Stimulated activated CD8-positive, alpha-beta memory T cell treated with anti-CD3 and anti-CD28 coated beads, Interleukin-4, amount 100 ng/mL, for 1 hour (primary cell): ENCODE results near the gene SNAP29.
"Not testable (repeated sequence)": the region's sequence is repeated elsewhere in the genome, so short reads cannot be mapped to it uniquely, and the experiment has no call there.

Experiments used
- DNase-seq, 2 donors: peaks; one replicate each; pipeline ENCODE4 v3.0.0-alpha.2; 2020; ENCODE audit warnings: low read depth in 2 of 2, low spot score in 1 of 2

Gene SNAP29

DNA sequence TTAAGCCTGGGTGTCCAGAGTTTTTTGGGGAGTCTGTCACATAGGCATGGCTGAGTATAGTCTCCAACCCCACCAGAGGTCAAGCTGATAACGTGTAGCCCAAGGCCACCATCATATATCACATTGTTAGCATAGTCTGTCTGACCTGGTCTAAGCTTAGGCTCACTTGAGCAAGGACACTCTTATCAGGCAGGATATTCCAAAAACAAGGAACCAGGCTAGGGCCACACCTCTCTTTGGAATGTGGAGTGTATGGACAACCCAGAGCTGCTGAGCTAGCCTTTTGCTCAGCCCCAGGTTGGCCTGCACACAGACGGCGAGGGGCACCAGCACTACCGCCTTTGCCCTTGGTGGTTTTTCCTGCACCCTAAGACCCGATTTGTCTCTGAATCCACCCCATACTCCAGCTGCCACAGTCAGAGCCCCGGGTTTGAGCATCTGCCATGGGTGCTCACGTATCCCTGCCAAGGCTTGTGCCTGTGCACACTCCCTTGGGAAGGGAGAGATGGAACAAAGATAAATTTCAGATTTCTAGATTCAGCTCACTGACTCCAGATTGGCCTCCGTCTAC is 7.2 kb downstream of the SNAP29 start:
- DNase-seq: no peak

DNA sequence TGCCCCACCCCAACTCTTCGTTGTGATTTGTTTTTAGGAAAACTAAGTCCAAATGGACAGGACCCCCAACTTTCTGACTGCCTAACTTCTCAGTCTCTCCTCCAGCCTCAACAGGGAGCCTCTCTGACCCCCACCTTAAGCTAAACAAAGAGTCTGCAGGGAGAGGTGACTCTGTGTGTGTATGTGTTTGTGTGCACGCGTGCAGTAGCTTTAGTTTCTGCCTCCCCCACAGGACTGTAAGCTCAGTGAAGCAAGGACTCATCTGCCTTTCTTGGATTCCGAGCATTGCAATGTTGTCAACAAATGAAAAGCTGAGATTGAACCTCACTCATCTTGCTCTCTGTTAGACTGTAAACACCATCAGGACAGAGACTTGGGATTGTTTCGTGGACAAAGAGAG is 7.9 kb downstream of the SNAP29 start:
- DNase-seq: no peak

DNA sequence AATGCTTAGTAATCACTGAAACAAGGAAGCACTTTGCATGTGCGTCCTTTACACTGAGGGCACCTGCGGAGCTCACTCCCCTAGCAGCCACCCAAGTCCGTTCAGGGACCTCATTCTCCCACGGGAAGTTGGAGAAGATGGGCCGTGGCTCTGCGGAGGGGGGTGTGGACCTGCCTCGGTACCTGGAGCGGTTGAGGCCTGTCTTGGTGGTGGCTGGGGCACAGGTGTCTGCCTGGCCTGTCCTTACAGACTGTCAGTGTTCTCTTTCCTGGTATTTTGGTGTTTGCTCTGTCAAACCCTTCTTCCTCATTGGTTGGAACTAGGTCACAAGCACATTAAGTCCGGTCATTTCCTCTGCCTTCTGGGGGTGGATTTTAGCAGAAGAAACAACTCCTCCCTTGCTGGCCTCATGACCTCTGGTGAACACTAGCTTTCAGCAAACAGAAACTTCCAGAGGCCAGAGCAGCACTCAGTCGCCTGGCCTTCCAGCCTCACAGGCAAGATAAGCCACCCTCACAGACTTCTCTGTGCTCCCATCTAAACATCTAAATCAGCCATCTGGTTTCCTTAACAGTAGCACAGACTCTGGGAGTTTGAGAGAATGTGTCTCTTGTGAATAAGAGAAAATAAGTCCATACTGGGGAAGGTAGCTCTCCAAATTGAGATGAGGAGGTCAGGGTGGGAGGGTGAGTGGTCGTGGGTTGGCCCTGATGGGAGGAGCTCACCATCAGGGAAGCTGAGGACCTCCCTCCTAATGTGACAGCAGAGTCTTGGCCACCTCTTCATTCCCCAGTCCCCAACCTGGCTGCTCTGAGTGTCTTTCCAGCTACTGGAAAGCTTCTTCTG is 8.6 kb downstream of the SNAP29 start:
- DNase-seq: no peak

DNA sequence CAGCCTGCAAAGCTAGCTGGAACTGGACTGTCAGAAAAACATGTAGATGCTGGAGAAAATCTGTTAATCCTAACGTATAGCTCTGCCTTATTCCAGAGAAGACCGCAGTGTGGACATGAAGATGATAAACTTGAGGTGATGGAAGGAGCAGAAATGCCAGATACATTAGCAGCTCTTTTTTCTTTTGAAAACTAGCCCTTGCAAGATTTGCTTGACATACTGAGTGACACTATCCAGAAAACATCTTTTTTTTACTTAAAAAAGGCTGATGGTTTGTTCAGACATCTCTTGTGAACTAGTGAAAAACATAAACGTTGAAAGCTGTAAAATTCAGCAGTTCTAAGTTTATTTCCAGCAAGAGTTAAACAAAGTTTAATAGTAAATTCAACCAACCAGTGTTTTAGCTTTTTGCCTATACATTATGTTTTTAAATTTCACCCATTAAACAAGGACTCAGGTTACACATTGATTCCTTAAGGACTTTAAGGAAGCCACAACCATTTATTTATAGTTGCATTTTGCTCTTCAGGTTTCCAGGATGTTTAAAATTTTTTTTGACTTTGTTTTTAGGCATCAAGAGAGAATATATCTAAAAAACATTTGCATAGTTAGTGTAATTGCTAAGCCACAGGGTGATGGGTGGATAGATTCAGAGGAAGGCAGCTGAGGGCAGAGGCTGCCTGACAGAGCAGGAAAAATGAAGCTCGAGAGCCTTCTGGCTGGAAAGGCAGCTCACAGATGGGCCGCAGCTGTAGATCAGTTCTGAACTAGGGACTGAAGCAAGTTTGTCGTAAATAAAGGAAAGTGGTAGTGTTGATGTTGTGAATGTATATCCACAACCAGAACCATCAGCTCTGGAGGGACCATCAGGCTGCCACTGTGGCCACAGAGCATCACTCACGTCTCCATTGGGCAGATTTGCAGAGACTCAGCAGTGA is 9.5 kb downstream of the SNAP29 start:
- no peak for DNase-seq

DNA sequence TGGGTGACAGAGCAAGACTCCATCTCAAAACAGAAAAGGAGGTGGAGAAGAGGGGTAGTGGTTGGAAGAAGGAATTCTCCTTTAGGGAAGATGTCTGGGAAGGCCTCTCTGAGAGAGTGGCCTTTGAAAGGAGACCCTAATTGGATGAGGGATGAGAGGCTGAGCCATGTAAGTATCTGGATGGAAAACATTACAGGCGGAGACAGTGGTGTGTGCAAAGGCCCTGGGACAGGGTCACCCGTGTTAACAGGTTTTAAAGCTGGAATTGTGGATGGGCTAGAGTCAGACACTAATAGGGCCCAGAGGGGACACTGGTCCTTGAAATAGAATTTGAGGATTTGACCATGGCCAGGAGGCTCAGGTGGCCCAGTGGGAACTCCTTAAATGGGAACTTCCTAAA is 10.4 kb downstream of the SNAP29 start:
- DNase-seq: no peak

DNA sequence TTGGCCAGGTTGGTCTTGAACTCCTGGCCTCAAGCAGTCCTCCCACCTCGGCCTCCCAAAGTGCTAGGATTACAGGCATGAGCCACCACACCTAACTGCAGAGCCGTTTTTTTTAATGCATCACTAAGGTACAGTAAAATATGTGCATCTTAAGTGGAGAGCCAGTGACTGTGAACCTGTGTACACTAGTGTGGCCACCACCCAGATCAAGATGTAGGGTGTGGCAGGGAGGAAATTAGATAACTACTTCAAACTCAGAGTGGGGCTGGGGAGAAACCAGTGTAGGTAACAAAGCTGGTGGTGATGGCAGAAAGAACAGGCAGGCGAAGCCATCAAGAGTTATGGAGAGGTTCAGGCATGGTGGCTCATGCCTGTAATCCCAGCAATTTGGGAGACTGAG is 14.4 kb downstream of the SNAP29 start:
- no peak for DNase-seq

DNA sequence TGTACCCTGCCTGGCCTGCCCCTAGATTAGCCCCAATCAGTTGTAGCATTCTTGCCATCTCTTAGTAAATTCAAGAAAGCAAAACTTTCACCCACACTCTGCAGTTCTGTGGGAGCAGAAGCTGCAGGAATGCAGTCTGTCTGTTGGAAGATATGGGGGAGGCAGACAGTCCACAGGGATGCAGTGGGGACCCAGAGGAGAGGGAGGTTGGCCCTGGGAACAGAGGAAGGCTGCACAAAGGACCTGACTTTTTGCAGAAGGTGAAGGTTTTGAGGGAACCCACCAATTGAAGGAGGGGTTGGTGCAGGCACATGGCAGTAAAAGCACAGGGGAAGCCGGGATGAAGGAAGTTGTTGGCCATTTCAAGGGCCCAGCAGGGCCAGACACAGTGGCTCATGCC is 16.5 kb downstream of the SNAP29 start:
- DNase-seq: no peak

DNA sequence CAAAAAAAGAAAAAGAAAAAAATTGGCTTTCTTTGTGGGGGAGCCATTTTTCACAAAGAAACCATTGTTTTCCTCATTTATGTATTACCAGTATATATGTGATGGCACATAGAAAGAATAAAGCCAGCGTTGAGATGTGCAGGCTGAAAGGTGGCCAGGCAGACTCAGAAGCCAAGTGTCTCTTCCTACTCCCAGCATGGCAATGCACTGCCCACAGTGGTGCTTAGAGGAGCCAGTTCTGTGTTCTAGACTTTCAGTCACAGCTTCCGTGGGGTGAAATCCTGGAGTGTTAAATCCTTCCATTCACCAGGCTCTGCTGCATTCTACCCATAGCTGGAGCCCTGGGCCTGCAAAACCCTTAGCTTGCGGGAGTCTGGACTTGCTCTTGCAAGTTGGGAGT is 18.9 kb downstream of the SNAP29 start:
- no peak for DNase-seq

DNA sequence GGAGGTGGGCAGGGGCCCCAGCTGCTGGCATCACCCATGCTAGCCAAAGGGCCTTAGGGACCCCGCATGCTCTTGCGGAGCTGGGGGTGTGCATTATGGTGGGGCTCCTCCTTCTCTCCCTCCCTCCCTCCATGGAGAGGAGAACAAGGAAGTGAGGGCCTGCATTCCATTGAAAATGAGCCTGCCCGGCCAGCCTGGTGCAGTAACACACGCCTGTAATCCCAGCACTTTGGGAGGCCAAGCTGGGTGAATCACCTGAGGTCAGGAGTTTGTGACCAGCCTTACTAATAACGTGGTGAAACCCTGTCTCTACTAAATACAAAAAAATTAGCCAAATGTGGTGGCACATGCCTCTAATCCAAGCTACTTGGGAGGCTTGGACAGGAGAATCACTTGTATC is 22.4 kb downstream of the SNAP29 start:
- DNase-seq: no peak

DNA sequence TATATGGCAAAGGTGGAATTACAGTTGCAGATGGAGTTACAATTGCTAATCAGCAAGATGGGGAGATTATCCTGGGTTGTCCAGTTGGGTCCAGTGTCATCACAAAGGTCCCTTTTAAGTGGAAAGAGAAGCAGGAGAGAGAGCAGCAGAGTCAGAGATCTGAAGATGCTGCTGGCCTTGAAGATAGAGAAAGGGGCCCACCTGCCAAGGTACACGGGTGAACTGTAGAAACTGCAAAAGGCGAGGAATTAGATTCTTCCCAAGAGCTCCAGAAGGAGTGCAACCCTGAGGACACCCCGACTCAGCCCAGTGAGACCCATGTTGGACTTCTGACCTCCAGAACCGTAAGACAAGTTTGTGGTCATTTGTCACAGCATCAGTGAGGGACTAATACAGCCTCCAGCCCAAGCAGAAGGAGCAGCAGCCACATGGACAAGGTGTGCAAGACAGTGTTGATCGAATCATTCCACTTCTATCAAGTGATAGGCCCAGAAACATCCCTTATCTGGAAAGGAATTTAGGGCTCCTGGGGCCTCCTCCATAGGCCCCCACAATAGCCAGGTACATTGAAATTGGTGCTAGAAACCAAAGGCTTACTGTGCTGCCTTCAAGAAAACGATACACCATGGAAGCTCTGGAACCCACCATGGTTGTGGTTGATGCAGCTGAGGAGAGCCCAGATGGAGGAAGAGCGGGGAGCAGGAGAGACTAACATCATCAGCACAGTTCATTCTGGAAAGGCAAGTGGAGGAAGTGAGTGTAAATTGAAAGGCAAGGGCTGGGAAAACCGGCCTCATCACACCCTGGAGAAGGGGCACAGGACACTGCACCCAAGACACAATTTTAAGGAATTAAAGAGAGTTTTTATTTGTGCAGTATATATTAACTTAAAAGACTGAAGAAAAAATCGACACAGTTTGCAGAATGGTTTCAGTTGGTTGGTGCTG is 23.3 kb downstream of the SNAP29 start:
- no peak for DNase-seq

DNA sequence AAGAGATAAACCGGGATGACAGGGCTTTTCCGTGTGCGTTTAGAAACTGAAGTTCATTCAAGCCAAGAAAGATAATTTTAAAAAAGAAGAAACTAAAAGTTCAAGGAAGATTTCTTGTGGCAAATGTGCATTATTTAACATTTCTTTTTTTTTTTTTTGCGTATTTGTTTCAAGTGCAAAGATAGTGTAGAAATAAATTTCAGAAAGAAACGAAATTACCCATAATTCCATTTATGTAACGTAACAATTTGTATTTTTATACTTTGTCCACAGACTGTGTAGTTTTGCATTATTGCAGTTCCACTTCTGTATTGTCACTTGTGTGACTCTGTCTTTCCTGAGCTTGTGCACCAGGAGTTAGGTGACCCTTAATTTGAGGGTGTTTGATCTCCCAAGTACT is 24.0 kb downstream of the SNAP29 start:
- DNase-seq: no peak

DNA sequence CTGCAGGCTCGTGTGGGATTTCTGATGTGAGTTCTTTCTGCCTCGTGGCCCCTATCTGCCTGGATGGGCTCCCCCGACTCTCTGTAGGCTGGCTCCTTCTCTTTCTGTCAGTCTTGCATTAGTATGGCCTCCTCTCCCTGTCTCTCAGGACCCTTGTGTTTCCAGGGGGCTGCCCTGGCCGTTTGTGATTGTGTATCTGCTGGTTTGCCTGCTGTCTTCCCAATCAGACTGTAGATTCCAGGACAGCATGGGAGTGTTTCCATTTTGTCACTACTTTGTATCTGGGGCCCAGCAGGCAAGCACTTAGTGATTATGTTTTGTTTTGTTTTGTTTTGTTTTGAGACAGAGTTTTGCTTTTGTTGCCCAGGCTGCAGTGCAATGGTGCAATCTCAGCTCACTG is 25.6 kb downstream of the SNAP29 start:
- DNase-seq: no peak

DNA sequence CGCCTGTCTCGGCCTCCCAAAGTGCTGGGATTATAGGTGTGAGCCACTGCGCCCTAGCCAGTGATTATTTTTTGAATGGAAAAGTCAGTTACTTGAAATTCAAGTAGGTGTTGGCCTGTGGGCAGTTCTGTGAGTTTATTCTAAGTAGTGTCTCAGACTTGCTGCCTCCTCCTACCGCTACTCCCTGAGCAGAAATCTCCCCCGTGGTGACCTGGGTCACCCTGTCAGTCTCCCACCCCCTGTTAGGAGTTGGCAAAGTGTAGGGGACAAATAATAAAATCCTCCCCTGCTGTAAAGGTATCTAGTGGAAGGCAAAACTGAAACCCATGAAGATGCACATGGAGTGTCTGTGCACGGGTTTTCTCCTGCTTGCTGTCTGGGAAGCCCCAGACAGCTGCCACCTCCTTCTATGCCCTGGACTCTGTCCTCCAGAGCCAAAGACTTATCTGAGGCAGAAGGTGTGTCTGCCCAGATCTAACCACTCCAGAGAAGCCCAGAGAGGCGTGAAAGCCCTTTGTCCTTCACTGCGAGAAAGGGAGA is 26.3 kb downstream of the SNAP29 start:
- DNase-seq: no peak

DNA sequence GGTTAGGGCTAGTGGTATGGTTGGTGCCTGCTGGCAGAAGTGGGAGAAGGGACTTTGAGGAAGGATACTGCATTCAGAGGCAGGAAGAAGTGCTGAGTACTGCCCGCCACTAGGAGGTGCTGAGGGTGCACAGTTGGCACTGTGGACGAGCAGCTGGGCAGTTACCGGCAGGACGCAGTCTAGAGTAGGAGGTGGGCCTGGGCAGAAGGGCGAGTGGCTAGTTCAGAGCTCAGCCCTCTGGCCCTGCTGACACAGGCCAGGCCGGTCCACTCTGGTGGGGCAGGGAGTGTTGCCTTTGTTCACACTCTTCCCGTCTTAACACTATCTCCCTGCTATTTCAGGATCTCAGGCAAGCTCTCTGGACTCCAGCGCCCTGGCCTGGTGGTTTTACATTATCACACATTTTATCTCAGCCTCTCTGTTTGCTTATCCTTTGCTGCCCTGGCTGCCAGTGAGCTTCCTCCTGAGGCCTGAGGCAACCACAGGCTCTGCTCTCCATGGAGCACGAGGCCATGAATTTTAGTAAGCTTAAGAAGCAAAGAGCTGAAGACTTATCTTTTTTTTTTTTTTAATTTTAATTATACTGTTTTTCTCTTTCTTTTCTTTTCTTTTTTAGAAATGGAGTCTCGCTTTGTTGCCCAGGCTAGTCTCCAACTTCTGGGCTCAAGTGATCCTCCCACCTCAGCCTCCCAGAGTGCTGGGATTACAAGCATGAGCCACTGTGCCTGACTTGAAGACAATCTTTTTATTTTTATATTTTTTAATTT is 26.9 kb downstream of the SNAP29 start:
- no peak for DNase-seq

DNA sequence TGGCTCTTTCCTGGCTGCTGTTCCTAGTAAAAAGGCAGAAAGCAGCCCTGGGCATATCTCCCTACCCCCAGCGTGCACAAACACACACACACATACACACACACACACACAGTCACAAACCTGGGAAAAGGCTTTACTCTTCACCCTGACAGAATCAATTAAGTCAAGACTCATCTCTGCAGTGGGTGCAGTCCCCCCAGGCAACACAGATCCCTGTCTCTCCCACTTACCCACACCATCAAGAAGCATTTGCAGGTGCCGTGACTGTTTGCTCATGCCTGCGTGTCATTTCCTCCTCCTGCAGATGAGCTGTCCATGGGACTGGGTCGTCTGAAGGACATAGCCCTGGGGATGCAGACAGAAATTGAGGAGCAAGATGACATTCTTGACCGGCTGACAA is 28.6 kb downstream of the SNAP29 start:
- DNase-seq: no peak

DNA sequence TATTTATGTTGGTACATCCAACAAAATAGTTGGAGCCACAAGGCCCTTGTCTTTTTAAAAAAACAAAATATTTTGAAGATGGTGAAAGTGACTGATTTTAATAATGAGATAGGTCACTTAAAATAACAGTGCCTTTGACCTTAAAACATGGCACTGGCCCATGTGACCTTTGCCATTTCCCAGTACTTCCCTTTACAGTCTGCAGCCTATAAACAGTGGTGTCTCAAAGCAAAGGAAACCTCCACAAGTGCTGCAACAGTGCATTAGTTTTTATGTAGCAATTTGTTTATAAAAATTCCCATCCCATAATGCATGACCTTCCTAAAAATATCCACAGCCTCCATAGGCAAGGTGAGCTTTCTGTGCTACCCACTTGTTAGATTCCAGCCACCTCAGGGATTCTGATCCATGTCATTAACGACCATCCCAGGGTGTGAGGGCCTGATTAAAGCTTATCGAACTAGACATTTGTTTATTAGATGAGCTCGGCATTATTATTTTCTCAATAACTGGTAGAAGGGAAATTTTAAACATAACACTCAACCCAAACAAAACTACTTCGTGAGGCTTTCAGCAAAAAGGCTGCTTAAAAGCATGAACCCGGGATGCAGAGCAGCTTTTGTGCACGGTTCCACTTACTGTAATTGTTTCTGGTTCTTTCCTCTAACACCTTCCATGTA is 30.4 kb downstream of the SNAP29 start:
- no peak for DNase-seq

DNA sequence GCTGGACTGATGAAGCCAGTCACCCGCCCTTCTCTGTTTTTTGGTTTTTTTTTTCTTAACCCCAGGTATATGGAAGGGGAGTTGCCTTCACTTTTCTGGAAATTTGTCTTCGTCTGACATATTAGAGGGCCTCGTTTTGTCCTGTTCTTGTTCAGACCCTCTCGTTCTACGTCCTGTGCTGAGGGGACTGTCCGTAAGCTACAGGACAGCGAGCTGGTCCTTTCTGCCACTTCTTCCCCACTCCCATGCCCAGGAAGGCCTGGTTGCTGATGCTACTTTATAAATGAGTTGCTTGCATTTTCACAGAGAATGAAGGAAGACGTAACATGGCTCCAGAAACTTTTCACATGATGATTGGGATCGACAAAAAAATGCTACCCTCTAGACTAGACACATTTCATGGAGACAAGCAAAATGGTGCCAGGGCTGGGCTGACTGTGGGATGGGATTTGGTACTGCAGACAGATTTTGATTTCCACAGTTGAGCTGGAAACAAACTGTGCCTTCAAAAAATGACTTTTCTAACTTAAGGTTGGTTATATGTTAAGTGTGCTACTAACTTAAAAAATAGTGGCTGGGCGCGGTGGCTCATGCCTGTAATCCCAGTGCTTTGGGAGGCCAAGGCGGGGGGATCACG is 31.2 kb downstream of the SNAP29 start:
- DNase-seq: no peak

DNA sequence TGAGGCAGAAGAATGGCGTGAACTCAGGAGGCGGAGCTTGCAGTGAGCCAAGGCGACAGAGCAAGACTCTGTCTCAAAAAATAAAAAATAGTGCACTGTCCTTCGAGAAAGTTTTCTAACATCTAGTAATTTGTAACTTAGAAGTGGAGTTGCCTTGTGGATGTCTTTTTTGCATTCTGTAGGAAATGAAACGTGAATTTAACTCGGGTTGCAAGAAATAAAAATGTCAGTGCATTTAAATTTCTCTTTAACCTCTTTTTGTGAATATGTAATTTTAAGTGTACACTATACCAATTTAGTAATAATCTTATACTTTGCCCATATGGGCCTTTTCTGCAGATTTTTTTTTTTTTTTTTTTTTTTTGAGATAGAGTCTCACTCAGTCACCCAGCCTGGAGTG is 32.2 kb downstream of the SNAP29 start:
- DNase-seq: no peak

DNA sequence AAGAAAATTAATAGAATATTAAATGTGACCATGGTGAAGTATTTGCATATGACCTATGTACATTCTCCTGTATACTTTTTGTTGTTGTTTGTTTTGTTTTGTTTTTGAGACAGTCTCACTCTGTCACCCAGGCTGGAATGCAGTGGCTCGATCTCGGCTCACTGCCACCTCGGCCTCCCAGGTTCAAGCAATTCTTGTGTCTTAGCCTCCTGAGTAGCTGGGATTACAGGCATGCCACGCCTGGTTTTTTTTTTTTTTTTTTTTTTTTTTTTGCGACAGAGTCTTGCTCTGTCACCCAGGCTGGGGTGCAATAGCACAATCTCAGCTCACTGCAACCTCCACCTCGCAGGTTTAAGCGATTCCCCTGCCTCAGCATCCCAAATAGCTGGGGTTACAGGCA is 38.9 kb downstream of the SNAP29 start:
- DNase-seq: not testable (repeated sequence)
